Measurements from ENCODE around the gene LRRC7.

Gene LRRC7

DNA sequence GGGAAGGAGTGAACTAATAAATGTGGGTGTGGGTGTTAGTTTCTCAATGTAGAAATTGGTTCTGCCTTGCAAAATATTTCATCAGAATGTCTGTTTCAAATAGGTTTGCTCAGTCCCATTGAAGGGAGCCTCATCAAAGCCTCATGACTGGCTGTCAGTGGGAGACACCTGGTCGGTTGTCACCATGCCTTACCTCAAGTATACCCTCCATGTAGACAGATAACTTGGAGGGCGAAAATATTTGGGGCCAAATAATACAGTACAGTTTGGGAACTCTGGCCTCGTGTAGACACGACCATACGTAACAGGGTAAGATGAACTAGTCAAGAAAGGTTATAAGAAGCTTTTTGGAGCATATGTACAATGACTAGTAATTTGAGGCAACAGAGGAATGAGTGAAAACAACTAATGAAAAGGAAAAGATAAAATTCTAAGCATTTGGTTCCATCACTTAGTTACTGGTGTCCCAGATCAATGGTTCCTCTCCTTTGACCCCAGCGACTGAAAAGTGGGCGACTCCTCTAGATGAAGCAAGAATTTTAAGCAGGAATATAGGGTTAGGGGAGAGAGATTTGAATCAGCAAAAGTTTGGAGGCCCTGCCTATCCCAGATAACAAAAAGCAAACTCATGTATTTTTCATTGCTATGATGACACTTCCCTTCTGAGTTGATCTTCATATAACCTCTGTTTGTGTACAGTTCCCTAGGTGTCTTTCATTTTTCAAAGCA, 473.8 kb downstream of the LRRC7 start:
- H3K4me1 ChIP-seq (ENCODE audit: low read length), result no peaks in the 10 kb centered on the region
- no peaks in the 10 kb centered on the region for H3K79me2 ChIP-seq (ENCODE audit: low read length)
- DNase-seq, result no peak
- no peaks in the 10 kb centered on the region for H3K36me3 ChIP-seq (replicated peaks; ENCODE audit: insufficient read depth, low read length)
- no peak overlapping the region for H2AFZ ChIP-seq (ENCODE audit: low read length)
- H3K9me2 ChIP-seq (replicated peaks; ENCODE audit: insufficient read depth, low read length), result no peaks in the 10 kb centered on the region
- no peaks in the 10 kb centered on the region for H3F3A ChIP-seq (ENCODE audit: insufficient read depth, low read length)
- no peak overlapping the region for H3K4me3 ChIP-seq (ENCODE audit: low read length)
- no peak overlapping the region for H3K9ac ChIP-seq (ENCODE audit: low read length)
- H3K9me3 ChIP-seq (replicated peaks; ENCODE audit: insufficient read depth, low read length), result no peaks in the 10 kb centered on the region
- no peaks in the 10 kb centered on the region for H4K20me1 ChIP-seq (ENCODE audit: insufficient read depth, low read length)
- H3K4me2 ChIP-seq (ENCODE audit: low read depth, low read length), result no peak overlapping the region
- TF ChIP-seq EZH2 (optimal IDR thresholded peaks at IDR 0.05; ENCODE audit: low read depth, low read length), result no peak
- no peak for TF ChIP-seq EZH2phosphoT487 (IDR thresholded peaks at IDR 0.05; ENCODE audit: low read length)
- TF ChIP-seq, protein P1, sequence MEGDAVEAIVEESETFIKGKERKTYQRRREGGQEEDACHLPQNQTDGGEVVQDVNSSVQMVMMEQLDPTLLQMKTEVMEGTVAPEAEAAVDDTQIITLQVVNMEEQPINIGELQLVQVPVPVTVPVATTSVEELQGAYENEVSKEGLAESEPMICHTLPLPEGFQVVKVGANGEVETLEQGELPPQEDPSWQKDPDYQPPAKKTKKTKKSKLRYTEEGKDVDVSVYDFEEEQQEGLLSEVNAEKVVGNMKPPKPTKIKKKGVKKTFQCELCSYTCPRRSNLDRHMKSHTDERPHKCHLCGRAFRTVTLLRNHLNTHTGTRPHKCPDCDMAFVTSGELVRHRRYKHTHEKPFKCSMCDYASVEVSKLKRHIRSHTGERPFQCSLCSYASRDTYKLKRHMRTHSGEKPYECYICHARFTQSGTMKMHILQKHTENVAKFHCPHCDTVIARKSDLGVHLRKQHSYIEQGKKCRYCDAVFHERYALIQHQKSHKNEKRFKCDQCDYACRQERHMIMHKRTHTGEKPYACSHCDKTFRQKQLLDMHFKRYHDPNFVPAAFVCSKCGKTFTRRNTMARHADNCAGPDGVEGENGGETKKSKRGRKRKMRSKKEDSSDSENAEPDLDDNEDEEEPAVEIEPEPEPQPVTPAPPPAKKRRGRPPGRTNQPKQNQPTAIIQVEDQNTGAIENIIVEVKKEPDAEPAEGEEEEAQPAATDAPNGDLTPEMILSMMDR (IDR thresholded peaks at IDR 0.05; ENCODE audit: low read length), result no peak
- H3K27me3 ChIP-seq (replicated peaks; ENCODE audit: insufficient read depth, low read length), result no peaks in the 10 kb centered on the region
- no peak overlapping the region for H3K27ac ChIP-seq (ENCODE audit: low read length)

DNA sequence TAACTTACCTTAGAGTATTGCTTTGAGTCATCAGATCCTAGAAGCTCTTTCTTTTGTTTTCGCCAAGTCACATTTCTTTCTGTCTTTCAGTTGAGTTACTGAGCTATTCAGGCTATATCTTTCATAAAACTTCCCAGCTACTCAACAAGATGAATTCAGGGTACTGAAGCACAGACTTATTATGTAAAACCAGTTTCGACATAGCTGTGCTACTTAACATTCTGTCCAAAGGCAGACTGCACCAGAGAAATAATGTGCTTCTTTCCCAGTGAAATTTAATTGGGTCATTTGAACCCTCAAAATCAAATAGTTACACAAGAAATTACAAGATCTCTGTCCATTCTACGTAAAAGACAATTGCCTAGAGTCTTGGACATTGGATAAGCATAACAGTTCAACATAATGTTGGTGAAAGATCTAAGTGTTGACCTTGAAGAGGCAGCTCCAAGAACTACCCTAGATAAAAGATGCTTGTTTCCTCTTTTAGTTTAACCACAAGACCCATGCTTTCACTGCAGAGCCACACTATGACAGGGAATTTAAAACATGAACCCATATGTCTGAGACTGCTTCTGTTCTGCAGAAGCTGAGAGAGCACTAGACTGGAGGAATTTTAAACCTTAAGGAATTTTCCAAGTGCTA, 474.5 kb downstream of the LRRC7 start:
- H3F3A ChIP-seq (ENCODE audit: insufficient read depth, low read length), result no peaks in the 10 kb centered on the region
- no peak overlapping the region for H3K4me3 ChIP-seq (ENCODE audit: low read length)
- H3K27me3 ChIP-seq (replicated peaks; ENCODE audit: insufficient read depth, low read length), result no peaks in the 10 kb centered on the region
- no peaks in the 10 kb centered on the region for H3K9me3 ChIP-seq (replicated peaks; ENCODE audit: insufficient read depth, low read length)
- no peak overlapping the region for H3K27ac ChIP-seq (ENCODE audit: low read length)
- no peaks in the 10 kb centered on the region for H4K20me1 ChIP-seq (ENCODE audit: insufficient read depth, low read length)
- no peaks in the 10 kb centered on the region for H3K36me3 ChIP-seq (replicated peaks; ENCODE audit: insufficient read depth, low read length)
- H3K4me2 ChIP-seq (ENCODE audit: low read depth, low read length), result no peak overlapping the region
- no peak overlapping the region for H3K9ac ChIP-seq (ENCODE audit: low read length)
- H3K79me2 ChIP-seq (ENCODE audit: low read length), result no peaks in the 10 kb centered on the region
- TF ChIP-seq EZH2 (optimal IDR thresholded peaks at IDR 0.05; ENCODE audit: low read depth, low read length), result no peak
- TF ChIP-seq, protein P1 (IDR thresholded peaks at IDR 0.05; ENCODE audit: low read length), result no peak
- TF ChIP-seq EZH2phosphoT487 (IDR thresholded peaks at IDR 0.05; ENCODE audit: low read length), result no peak
- no peak overlapping the region for H2AFZ ChIP-seq (ENCODE audit: low read length)
- no peak for DNase-seq
- no peaks in the 10 kb centered on the region for H3K9me2 ChIP-seq (replicated peaks; ENCODE audit: insufficient read depth, low read length)
- H3K4me1 ChIP-seq (ENCODE audit: low read length), result no peaks in the 10 kb centered on the region

DNA sequence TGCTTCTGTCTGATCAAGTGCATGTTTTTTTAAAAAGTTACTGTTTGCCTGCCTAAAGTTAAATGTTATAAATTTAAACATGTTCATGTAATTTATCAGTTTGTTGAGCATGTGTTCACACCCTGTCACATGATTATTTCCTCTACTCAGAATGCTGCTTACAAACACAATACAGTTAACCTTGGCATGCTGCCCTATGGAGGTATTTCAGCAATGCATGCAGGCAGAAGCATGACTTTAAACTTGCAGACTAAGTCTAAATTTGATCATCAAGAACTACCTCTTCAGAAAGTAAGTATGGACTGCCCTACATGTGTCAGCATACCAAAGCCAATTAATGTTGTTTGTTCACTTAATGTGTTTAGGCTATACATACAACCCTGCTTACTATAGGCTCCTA, 476.1 kb downstream of the LRRC7 start:
- no peak for DNase-seq
- no peak overlapping the region for H3K4me2 ChIP-seq (ENCODE audit: low read depth, low read length)
- H3K9ac ChIP-seq (ENCODE audit: low read length), result no peak overlapping the region
- H3F3A ChIP-seq (ENCODE audit: insufficient read depth, low read length), result no peaks in the 10 kb centered on the region
- no peaks in the 10 kb centered on the region for H4K20me1 ChIP-seq (ENCODE audit: insufficient read depth, low read length)
- H3K27ac ChIP-seq (ENCODE audit: low read length), result no peak overlapping the region
- H3K4me3 ChIP-seq (ENCODE audit: low read length), result no peak overlapping the region
- H3K79me2 ChIP-seq (ENCODE audit: low read length), result no peaks in the 10 kb centered on the region
- no peaks in the 10 kb centered on the region for H3K27me3 ChIP-seq (replicated peaks; ENCODE audit: insufficient read depth, low read length)
- H3K9me3 ChIP-seq (replicated peaks; ENCODE audit: insufficient read depth, low read length), result no peaks in the 10 kb centered on the region
- no peaks in the 10 kb centered on the region for H3K9me2 ChIP-seq (replicated peaks; ENCODE audit: insufficient read depth, low read length)
- TF ChIP-seq EZH2 (optimal IDR thresholded peaks at IDR 0.05; ENCODE audit: low read depth, low read length) (no peak), EZH2phosphoT487 (IDR thresholded peaks at IDR 0.05; ENCODE audit: low read length) (no peak)
- TF ChIP-seq, protein P1 (IDR thresholded peaks at IDR 0.05; ENCODE audit: low read length), result no peak
- no peaks in the 10 kb centered on the region for H3K4me1 ChIP-seq (ENCODE audit: low read length)
- no peaks in the 10 kb centered on the region for H3K36me3 ChIP-seq (replicated peaks; ENCODE audit: insufficient read depth, low read length)
- no peak overlapping the region for H2AFZ ChIP-seq (ENCODE audit: low read length)
